ENCODE data around the gene ANKRD10.
"Not testable (repeated sequence)": the region's sequence is repeated elsewhere in the genome, so short reads cannot be mapped to it uniquely, and the experiment has no call there.

The ANKRD10 gene

DNA sequence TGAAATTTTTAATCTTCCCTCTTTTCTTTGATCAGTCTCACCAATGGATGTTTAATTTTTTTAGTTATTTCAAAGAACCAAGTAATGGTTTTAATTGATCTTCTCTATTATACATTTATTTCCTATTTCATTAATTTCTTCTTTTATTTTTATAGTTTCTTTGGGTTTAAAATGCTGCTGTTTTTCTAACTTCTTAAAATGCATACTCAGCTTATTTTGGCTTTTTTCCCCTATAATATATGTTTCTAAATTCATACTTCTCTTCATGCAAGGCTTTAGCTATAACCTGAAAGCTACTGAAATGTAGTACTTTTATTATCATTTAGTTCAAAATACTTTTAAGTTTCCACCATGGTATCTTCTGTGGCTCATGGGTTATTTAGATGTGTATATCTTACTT, 53.9 kb downstream of the ANKRD10 start:
- DNase-seq = no peak

DNA sequence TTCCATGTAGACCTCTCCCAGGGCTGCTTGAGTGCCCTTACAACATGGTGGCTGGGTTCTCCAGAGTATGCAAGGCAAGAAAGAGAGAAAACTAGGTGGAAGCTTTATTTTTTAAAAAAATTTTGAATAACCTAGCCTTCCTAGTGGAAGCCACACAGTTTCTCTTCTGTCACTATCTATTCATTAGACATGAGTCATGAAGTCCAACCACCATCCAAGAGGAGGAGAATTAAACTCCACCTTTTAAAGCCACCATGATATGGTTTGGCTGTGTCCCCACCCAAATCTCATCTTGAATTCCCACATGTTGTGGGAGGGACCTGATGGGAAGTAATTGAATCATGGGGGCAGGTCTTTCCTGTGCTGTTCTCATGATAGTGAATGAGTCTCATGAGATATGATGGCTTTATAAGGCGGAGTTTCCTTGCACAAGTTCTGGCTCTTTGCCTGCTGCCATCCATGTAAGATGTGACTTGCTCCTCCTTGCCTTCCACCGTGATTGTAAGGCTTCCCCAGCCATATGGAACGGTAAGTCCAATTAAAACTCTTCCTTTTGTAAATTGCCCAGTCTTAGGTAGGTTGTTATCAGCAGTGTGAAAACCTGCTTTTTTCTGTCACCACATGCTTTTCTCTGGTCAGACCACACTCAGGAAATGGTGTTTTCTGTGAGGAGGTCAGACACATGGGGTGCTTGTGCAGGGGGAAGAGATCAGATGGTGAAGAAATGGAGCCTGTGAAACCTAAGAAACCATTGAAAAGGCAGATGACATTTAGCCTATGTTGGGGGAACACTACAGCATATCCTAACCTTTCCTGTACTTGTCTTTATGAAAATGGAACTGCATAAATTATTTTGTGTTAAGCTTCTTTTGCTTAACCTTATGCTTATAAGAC, 57.7 kb downstream of the ANKRD10 start:
- no peak for DNase-seq

- DNase-seq = no peak
Observed at GRCh38 chr13:110855363-110855762, 59.5 kb downstream of the ANKRD10 start.

DNA sequence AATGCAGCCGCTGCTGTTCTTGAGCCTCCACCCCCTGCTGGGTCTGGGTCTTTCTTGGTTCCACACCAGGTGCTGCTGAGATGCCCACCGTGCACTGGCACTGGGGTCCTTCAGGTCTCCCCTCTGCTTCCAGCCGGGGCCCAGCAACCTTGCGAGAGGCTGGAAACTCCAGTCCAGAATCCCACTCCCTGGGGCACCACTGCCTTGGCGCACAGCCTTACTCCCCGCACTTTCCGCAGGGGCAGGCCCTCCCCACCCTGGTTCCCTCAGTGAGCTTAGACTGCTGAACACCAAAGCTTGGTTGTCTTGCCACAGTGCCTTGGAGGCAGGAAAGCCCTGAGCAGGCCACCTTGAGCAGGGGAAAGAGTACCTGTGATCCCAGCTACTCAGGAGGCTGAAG, 60.0 kb downstream of the ANKRD10 start:
- no peak for DNase-seq

DNA sequence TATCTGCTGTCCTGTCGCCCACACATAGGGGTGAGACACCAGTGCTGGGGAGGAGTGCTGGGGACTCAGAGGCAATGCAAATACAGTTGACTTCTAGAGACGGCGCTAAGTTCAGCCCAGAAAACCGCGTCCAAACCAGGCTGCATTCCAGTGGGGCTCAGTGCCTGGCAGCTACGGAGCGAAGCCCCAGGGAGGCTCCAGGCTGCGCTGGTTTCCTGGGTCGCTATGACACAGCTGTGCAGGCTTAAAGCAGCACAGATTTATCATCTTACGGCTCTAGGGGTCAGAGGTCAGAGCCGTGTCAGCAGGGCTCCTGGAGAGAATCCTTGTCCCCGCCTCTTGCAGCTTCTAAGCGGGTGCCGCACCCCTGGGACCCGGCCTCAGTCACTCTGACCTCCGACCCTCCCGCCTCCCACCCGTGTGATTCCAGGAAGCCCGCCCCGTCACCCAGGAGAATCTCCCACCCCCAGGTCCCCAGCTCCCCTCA, 61.6 kb downstream of the ANKRD10 start:
- DNase-seq = no peak

- DNase-seq = no peak
Observed at GRCh38 chr13:110850840-110851239, 64.0 kb downstream of the ANKRD10 start.

DNA sequence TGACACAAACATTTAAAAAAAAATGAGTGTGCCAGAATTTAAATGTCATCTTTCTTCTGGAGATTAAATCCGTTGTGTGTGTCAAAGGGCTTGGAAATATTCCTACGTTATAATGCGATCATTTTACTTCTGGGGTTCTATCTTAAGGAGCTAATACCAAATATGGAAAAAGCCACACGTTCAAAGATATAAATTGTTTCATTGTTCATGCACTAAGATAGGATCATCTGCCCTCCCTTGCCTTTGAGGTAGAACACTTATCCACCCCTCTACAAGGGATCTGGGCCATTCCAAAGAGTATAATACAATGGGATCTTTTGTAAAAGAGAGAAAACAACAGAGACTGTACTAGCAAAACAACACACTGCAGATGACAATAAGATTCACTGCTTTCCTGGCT, 64.9 kb downstream of the ANKRD10 start:
- no peak for DNase-seq

GRCh38 chr13:110845520-110845919, 69.3 kb downstream of the ANKRD10 start:
- no peak for DNase-seq

DNA sequence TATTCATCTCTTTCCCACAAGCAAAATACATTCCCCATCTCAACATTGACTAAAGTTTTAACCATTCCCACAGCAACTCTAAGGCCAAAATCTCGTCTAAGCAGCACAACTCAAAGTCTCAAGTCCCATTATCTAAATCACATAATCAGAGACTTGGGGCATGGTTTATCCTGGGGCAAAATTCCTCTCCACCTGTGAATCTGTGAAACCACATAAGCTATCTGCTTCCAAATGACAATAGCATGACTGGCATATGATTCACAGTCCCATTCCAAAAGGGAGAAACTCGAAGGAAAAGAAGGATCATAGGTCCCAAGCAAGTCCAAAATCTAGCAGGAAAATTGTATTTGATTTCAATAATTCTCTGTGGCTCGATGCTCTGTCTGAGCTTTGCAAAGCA, 73.0 kb downstream of the ANKRD10 start:
- no peak for DNase-seq

DNA sequence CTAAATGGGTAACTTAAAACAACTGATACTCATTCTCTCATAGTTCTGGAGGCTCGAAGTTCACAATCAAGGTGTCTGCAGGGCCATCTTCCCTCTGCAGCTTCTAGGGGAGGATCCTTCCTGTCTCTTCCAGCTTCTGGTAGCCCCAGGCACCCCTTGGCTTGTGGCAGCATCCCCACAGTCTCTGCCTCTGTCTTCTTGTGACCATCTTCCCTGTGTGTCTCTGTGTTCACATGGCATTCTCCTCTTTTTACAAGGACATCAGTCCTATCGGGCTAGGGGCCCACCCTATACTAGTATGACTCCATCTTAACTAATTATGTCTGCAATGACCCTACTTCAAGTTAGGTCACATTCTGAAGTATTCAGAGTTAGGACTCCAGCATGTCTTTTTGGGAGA, 73.5 kb downstream of the ANKRD10 start:
- DNase-seq = no peak

DNA sequence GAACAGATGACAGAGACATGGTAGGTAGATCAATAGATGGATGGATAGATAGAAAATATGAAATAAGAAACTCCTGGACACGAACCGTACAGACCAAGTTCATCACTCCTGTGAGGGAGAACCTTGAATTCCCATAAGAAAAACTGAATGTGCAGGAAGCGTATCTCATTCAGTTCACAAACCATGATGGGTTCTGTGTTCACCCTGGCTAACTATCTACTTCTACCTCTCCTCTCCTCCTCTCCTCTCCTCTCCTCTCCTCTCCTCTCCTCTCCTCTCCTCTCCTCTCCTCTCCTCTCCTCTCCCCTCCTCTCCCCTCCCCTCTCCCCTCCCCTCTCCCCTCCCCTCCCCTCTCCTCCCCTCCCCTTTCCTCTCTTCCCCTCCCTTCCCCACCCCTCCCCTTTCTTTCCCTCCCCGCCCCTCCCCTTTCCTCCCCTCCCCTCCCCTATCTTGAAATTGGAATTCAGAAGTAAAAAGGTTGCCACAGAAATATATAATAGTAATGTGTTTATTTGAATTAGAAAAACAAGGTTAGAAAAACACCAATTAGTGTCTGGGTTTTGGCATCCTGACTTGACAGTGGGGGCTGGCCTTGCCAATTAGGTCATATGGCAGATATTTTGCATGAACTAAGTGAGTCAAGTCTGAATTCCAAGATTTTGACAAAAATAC, 75.9 kb downstream of the ANKRD10 start:
- DNase-seq = no peak

DNA sequence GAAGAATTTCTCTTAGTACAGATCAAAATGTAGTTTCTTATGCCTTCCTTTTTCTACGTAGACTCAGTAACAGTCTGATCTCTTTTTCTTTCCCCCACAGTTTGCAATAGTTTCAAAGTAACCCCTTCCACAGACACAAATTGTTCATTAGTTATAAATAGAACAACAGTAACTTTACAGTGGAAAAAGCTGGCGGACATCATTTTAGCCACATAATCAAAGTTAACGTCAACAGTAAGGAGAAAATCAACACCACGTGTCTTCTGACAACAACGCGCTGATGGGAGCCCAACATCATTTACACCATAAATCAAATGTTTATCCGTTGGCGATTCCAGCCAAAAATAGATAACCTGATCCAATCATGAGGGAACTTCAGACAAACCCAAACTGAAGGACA, 76.8 kb downstream of the ANKRD10 start:
- DNase-seq = no peak

- DNase-seq = not testable (repeated sequence)
Observed at GRCh38 chr13:110837397-110838061, 77.3 kb downstream of the ANKRD10 start.

DNA sequence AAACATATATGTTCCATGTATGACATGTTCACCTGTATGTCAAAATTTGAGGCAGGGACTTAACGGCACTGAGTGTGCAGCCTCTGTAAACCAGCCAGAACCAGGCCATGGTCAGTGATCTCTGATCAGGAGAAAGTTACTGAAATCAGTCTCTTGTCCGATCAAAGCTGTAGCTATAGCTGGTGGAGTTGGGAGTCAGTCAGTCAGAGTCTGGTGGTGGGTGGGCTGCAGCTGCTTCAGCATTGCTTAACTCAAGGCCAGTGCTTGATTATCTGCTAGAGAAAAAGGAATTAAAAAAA, 78.3 kb downstream of the ANKRD10 start:
- DNase-seq = no peak

DNA sequence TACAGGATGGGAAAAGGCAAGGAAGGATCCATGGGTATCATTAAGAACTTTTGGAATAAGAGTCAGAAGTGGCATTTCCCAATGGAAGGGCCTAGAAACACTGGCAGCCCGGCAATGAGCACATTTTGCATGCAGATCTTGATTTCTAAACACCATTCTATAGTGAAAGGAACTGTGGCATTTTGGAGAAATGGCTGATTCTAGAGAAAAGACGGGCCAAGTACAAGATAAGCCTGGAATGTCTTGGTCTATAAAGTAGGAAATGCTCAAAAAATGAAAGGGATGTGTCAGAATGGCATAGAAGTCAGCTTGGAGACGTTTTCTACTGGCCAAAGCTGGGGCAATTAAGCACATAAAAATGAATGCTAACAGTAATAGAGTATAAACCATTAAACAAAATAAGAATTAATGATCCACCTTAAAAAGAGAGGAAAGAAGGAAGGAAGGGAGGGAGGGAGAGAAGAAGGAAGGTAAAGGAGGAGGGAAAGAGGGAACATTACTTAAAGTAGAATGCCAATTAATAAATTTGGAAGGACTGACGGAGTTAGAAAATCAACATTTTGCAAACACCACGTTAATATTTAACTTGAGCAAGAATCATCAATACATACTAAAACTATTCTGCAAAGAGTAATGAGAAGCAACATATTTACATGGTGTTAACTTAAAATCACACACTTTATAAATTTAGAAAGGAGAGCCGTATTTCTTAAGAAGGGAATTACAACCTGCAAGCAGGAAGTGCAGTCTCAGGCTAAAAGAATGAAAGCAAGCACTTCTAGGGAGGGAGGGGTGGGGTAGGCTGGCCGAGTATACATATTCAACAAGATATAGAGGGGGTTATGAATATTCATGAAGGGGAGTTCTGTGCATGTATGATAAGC, 78.9 kb downstream of the ANKRD10 start:
- DNase-seq = no peak

- DNase-seq = no peak
Observed at GRCh38 chr13:110834572-110834971, 80.3 kb downstream of the ANKRD10 start.

DNA sequence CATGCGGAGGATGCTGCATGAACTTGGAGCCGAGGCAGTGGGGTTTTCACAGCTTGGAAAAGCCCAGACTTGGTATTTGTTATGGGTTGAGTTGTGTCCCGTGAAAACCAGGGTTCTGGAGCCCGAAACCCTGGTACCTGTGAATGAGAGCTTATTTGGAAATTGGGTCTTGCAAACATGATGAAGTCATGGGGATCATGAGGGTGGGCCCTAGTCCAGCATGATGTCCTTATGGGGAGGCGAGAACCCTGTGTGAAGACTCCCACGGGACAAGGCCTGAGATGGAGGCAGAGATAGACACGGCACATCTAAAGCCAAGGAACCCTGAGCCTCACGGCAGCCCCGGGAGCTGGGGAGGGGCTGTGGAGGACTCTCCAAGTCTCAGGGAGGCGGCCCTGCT, 82.3 kb downstream of the ANKRD10 start:
- no peak for DNase-seq

- no peak for DNase-seq
Observed at GRCh38 chr13:110832205-110832479, 82.7 kb downstream of the ANKRD10 start.

- no peak for DNase-seq
Observed at GRCh38 chr13:110831437-110832204, 83.2 kb downstream of the ANKRD10 start.

DNA sequence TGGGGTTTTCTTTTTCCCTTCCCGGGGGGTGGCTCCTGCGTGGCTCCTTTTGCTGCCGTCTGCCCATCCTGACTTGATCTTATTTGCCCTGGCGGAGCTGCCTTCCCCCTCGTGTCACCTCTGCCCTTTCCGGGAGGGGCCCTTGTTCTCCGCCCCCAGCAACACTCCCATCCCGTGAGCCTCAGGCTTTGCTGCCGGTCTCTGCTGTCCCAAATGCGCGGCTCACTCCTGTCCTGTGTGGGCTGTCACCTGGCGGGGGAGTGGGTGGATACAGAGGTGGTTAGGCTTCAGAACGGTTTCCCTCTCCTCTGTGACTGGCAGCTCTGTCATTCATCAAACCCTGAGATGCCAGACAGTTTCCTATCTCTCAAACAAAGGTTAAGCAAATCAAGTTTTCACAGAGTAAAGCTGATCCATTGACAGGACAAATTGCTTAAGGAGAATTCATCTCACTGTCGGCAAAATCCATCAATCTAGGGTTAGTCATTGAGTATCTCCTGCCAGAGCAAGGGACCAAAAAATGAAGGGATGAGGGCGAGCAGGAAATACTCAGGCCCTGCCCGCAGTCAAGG, 84.0 kb downstream of the ANKRD10 start:
- no peak for DNase-seq

- DNase-seq = no peak
Observed at GRCh38 chr13:110830331-110830730, 84.5 kb downstream of the ANKRD10 start.

DNA sequence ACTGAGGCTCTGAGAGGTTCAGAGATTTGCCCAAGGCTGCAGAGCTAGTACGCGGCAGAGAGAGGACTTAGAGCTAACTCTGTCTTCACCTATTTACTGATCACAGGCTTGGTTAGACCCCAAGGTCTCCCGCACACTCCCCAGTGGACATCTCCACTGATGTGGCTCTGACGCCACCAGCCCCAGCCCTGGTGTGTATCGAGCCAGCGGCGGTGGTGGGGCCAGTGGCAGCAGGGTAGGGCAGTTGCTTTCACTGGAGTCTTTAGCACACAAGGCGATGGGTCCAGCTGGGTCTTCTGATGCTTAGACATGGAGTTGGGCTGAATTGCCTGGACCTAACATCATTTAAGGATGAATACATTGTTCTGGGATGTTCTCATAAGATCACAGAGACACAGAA, 85.4 kb downstream of the ANKRD10 start:
- no peak for DNase-seq
